Heart right ventricle (tissue), 16 donors: ENCODE results near the gene LRRFIP2. TPM values are rescaled to one million over a fixed set of nuclear protein-coding genes. Genes with fewer than 3 reads are reported as not detected.

Experiments used
- ATAC-seq, 8 donors: fragments of 200-7000 bp; cut with Tn5 transposase; one replicate each; pipeline ENCODE4 v1.9.1; 2020; ENCODE audit warnings: mild to moderate bottlenecking in 8 of 8, moderate library complexity in 8 of 8, moderate number of reproducible peaks in 1 of 8
- DNase-seq, 2 donors: peaks; one replicate each; pipeline ENCODE4 v3.0.0-alpha.2; 2020
- H3K27ac ChIP-seq, 10 donors: fragments of 200-600 bp; sonication (generic) in 2 of 10; one replicate each; pipeline versions ENCODE4 v1.5.0 to v1.8.0; 2020 to 2022; ENCODE audit warnings: mild to moderate bottlenecking in 3 of 10
- H3K27me3 ChIP-seq, 7 donors: fragments of 200-600 bp; one replicate each; pipeline ENCODE4 v1.8.0; 2021 to 2022; ENCODE audit warnings: mild to moderate bottlenecking in 2 of 7
- H3K36me3 ChIP-seq, 9 donors: fragments of 200-600 bp; sonication (generic) in 1 of 9; one replicate each; pipeline versions ENCODE4 v1.5.0 to v1.8.0; 2020 to 2022; ENCODE audit warnings: mild to moderate bottlenecking in 2 of 9
- H3K4me1 ChIP-seq, 9 donors: fragments of 200-600 bp; sonication (generic) in 1 of 9; one replicate each; pipeline versions ENCODE4 v1.5.0 to v1.8.0; 2020 to 2022; ENCODE audit warnings: mild to moderate bottlenecking in 4 of 9
- H3K4me3 ChIP-seq, 10 donors: fragments of 200-600 bp; sonication (generic) in 2 of 10; one replicate each; pipeline versions ENCODE4 v1.5.0 to v1.8.0; 2020 to 2022; ENCODE audit warnings: mild to moderate bottlenecking in 7 of 10, moderate library complexity in 2 of 10
- H3K9me3 ChIP-seq, 11 donors: fragments of 200-600 bp in 10 of 11; sonication (generic) in 2 of 11; one replicate each; pipeline versions ENCODE4 v1.5.0 to v1.8.0; 2013 to 2022; ENCODE audit warnings: mild to moderate bottlenecking in 2 of 11, control low read depth in 1 of 11, moderate library complexity in 1 of 11
- CTCF ChIP-seq, 9 donors: fragments of 200-600 bp; sonication (generic) in 2 of 9; IDR thresholded peaks; one replicate each; pipeline versions ENCODE4 v1.5.0 to v1.8.0; 2021 to 2022; ENCODE audit warnings: antibody characterized with exemption in 9 of 9, mild to moderate bottlenecking in 5 of 9, moderate library complexity in 1 of 9
- WGBS, 2 donors: extraction: QIAGEN DNeasy Blood & Tissue Kit; methylation state at CpG; one replicate each; pipeline ENCODE4 v1.1.7; 2013; ENCODE audit warnings: inconsistent platforms in 1 of 2; 5-methylcytosine and 5-hydroxymethylcytosine counted together
- intact Hi-C, 10 donors: fragments of 100-400 bp; cut with DNase I; formaldehyde crosslinking; loops; one replicate each; pipeline versions ENCODE4 v1.11.1 to v1.14.2; 2022
- polyA plus RNA-seq, 2 donors: library from polyadenylated mRNA; stranded (reverse); fragments of 200-250 nt; gene quantifications; one replicate each; pipeline ENCODE4 v1.2.3, GENCODE V29; 2013
- total RNA-seq, 10 donors: library from RNA; stranded (reverse); fragmentation: NEBNext Ultra II Directional in 3 of 10; extraction: Animal tissue kit (Norgen Biotek cat#: 25700) in 3 of 10; gene quantifications; one replicate each; pipeline versions ENCODE4 v1.2.1 to v1.2.4, GENCODE V29; 2021 to 2023
- donor health status: Arrhythmogenic right ventricular cardiomyopathy.
- donor health status: ischemic (EF 13 %, LVEDD 7.1; RV severe dilation, severe dysfunction).
- donor health status: healthy with polysubstance abuse.
- donor health status: DM: no; HTN: yes; CAD: no.
- donor health status: DM: no; HTN: no; CAD: no.
- donor health status: ischemic (EF 25% LVEDD 6.9; RV normal size, moderate dysfunction).
- donor health status: ischemic (EF 25% LVEDD 5.7; RV mildly dilated, moderate dysfunction).
- donor health status: healthy.
- donor health status: DM: yes; HTN: yes; CAD: no.
- donor health status: Ischemic cardiomyopathy.
- donor health status: ischemic (EF 35%, LVEDD 5.7; RV mildly dilated, moderate dysfunction).
- donor health status: nonischemic (EF 11% LVEDD 7.7; RV severe dilation, severe dysfunction).
- donor health status: DM: yes; HTN: yes; CAD: no.
- donor health status: PGD.
- donor health status: ischemic (EF 29% LVEDD 5.4; RV normal size, mild dysfunction).
- donor health status: nonischemic (EF 23%, LVEDD 6.1; RV moderate dilation, normal function).

LRRFIP2 gene
- total and polyA plus RNA-seq, 12 donors: 63.2 to 199 (median 127) TPM

- Histone ChIP-seq H3K4me1 (peaks cover 0 to 4% (median 0%) of the 10 kb centered on the region in 9 donors), H3K9me3 (no peaks in the 10 kb centered on the region), H3K27ac (no peak overlapping the region), H3K27me3 (no peaks in the 10 kb centered on the region), H3K4me3 (no peak overlapping the region), H3K36me3 (peaks cover 0 to 9% (median 0%) of the 10 kb centered on the region in 9 donors)
- ATAC-seq: no peak
- no peak for TF ChIP-seq CTCF (IDR thresholded peaks at IDR 0.05)
- DNase-seq: no peak
- intact Hi-C loops: no loop called here
- WGBS, 2 donors: 92 to 98% methylated on average over 3 of the region's 3 CpGs
Measured at GRCh38 chr3:37204314-37204713, 29.9 kb upstream of the LRRFIP2 start.

- 43 to 60% methylated on average over 3 of the region's 3 CpGs for WGBS, 2 donors
- no peak for DNase-seq
- Histone ChIP-seq H3K36me3 (no peaks in the 10 kb centered on the region), H3K4me1 (peaks cover 0 to 10% (median 0%) of the 10 kb centered on the region in 9 donors), H3K4me3 (no peak overlapping the region), H3K27me3 (no peaks in the 10 kb centered on the region), H3K27ac (no peak overlapping the region), H3K9me3 (no peaks in the 10 kb centered on the region)
- intact Hi-C loops: no loop called here
- TF ChIP-seq CTCF (IDR thresholded peaks at IDR 0.05): no peak
- ATAC-seq: peak in 4 of 8 donors; percentile 17 to 61 (median 36)
Measured at GRCh38 chr3:37202035-37202434, 27.7 kb upstream of the LRRFIP2 start.

- no peak overlapping the region for H3K4me3 ChIP-seq
- intact Hi-C loops: no loop called here
- no peaks in the 10 kb centered on the region for H3K27me3 ChIP-seq
- no peak overlapping the region for H3K27ac ChIP-seq
- H3K36me3 ChIP-seq: no peaks in the 10 kb centered on the region
- ATAC-seq (no peak), DNase-seq (no peak)
- no peak for TF ChIP-seq CTCF (IDR thresholded peaks at IDR 0.05)
- no peaks in the 10 kb centered on the region for H3K9me3 ChIP-seq
- 90 to 91% methylated on average over 4 of the region's 4 CpGs for WGBS, 2 donors
- H3K4me1 ChIP-seq: peaks cover 0 to 10% (median 0%) of the 10 kb centered on the region in 9 donors
Measured at GRCh38 chr3:37200141-37200540, 25.8 kb upstream of the LRRFIP2 start.

GRCh38 chr3:37198996-37199395 lies 24.6 kb upstream of the LRRFIP2 start:
- no peaks in the 10 kb centered on the region for H3K36me3 ChIP-seq
- H3K9me3 ChIP-seq: no peaks in the 10 kb centered on the region
- no peak overlapping the region for H3K4me3 ChIP-seq
- H3K27ac ChIP-seq: no peak overlapping the region
- WGBS, 2 donors: 89% methylated on average over 2 of the region's 2 CpGs
- H3K4me1 ChIP-seq: peaks cover 0 to 10% (median 0%) of the 10 kb centered on the region in 9 donors
- DNase-seq (no peak), ATAC-seq (no peak)
- intact Hi-C loops: no loop called here
- no peaks in the 10 kb centered on the region for H3K27me3 ChIP-seq
- no peak for TF ChIP-seq CTCF (IDR thresholded peaks at IDR 0.05)
